Activated T-helper 2 cell treated with anti-CD3 and anti-CD28 coated beads, Interferon-gamma antibody, Interleukin-2, Interleukin-4, amounts not matched to agents 10 μg/mL and 5 μg/mL and 100 μg/mL, durations not matched to agents 14 hours and 24 hours and 36 hours (primary cell): ENCODE measurements around the gene USP9Y. TPM values are rescaled to one million over a fixed set of nuclear protein-coding genes. Genes with fewer than 3 reads are reported as not detected.

Source experiments
- DNase-seq: peaks from one replicate; pipeline ENCODE4 v3.0.0; 2021; ENCODE audit warnings: low spot score
- H3K27ac Mint-ChIP-seq: one replicate; pipeline ENCODE4 v1.8.0; 2021; ENCODE audit warnings: mixed read lengths
- H3K27me3 Mint-ChIP-seq: one replicate; pipeline ENCODE4 v1.8.0; 2021; ENCODE audit warnings: low read depth, mixed read lengths
- H3K36me3 Mint-ChIP-seq: one replicate; pipeline ENCODE4 v1.8.0; 2021; ENCODE audit warnings: low read depth, mixed read lengths
- H3K4me1 Mint-ChIP-seq: one replicate; pipeline ENCODE4 v1.8.0; 2021; ENCODE audit warnings: low read depth, mixed read lengths
- H3K4me3 Mint-ChIP-seq: one replicate; pipeline ENCODE4 v1.8.0; 2021; ENCODE audit warnings: low read depth, mild to moderate bottlenecking, moderate library complexity, mixed read lengths
- H3K9me3 Mint-ChIP-seq: one replicate; pipeline ENCODE4 v1.8.0; 2021; ENCODE audit warnings: mixed read lengths
- intact Hi-C: fragments of 100-400 bp; cut with micrococcal nuclease; formaldehyde crosslinking; loops from one replicate; pipeline ENCODE4 v1.15.1; 2023
- total RNA-seq: library from RNA; stranded (reverse); gene quantifications from 2 replicates; pipeline ENCODE4 v1.2.3, GENCODE V29; 2022

The USP9Y gene
- total RNA-seq, 1 donor from 2014 or later: 13.6 TPM

DNA sequence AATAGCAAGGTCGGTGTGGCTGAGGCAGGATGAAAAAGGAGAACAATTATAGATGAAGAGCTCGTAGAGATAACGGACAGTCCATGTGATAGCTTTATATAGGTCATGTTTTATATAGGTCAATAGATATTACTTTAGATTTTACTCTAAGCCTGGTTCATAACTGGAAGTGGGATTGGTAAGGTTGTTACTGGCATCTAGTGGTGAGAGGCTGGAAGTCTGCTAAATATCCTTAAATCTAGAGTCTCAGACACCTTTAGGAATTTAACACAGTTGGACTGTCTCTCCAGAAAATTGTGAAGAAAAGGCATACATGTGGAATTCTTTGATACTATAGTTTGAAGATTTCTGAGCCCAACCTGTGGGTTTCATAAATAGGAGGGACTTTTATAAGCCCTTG is 108.0 kb downstream of the USP9Y start:
- no peak for DNase-seq
- peaks cover 14% of the 10 kb centered on the region for H3K36me3 Mint-ChIP-seq
- no peak overlapping the region for H3K27ac Mint-ChIP-seq
- intact Hi-C loops: no loop called here
- H3K4me3 Mint-ChIP-seq: no peak overlapping the region
- H3K27me3 Mint-ChIP-seq: no peaks in the 10 kb centered on the region
- H3K9me3 Mint-ChIP-seq: no peaks in the 10 kb centered on the region
- H3K4me1 Mint-ChIP-seq: no peaks in the 10 kb centered on the region

DNA sequence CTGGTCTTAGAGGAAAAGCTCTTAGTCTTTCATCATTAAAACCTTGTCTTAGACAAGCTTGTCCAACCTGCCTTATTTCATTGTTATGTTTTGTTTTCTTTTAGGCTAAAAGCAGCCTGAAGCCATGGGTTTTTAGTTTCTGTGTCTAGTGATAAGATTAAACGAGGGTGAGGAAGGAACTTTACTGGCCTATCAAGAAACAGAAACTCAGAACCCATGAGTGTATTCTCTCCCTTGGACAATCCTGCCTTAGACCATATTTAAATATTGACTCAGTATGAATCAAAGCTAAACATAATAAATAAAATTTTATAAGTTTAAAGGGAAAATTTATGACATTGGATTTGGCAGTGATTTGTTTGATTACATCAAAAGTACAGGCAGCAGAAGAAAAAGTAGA is 122.4 kb downstream of the USP9Y start:
- H3K9me3 Mint-ChIP-seq: no peaks in the 10 kb centered on the region
- DNase-seq: no peak
- H3K27me3 Mint-ChIP-seq: no peaks in the 10 kb centered on the region
- intact Hi-C loops: no loop called here
- H3K36me3 Mint-ChIP-seq: peaks cover 9% of the 10 kb centered on the region
- H3K4me3 Mint-ChIP-seq: no peak overlapping the region
- H3K4me1 Mint-ChIP-seq: peaks cover 1% of the 10 kb centered on the region
- H3K27ac Mint-ChIP-seq: no peak overlapping the region

DNA sequence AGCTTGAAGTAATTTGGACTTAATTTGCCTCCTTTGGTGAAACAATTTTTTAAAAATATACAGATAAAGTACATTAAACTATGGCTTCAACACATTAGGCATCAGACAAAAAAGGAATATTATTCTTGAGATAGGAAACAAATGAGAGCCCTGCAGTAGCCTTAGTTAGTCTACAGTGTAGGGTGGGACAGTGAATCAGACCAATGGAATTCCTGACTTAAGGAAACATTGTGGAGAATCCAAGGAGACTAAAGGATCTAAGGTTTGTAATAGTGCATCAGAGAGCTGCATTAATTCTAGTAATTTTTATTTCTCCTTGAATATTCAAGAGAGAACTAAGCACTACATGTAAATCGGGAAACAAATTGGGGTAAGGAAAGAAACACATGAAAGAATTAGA is 125.8 kb downstream of the USP9Y start:
- Mint-ChIP-seq H3K27me3 (no peaks in the 10 kb centered on the region), H3K9me3 (no peaks in the 10 kb centered on the region), H3K27ac (no peak overlapping the region), H3K4me1 (peaks cover 4% of the 10 kb centered on the region), H3K4me3 (no peak overlapping the region), H3K36me3 (peaks cover 9% of the 10 kb centered on the region)
- intact Hi-C loops: no loop called here
- no peak for DNase-seq

DNA sequence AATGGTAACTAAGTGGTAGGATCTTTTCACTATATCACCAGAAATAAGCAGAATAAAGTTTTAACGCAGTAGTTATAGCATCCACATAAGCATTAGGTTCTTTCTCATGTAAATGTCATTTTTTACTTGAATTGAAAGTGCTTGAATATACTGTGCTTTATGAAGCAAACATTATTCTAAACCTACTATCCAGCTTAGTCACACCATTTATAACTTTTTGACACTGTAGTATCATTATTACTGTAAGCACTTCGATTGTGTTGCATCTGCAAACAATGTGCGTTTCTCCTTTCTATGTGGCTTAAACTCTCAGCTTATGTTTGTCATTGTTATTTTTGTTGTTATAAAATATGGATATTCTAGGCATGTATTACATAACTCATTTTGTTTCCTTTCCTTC is 132.3 kb downstream of the USP9Y start:
- H3K4me3 Mint-ChIP-seq: no peak overlapping the region
- no peaks in the 10 kb centered on the region for H3K27me3 Mint-ChIP-seq
- no peak for DNase-seq
- H3K9me3 Mint-ChIP-seq: no peaks in the 10 kb centered on the region
- peaks cover 8% of the 10 kb centered on the region for H3K36me3 Mint-ChIP-seq
- H3K27ac Mint-ChIP-seq: no peak overlapping the region
- intact Hi-C loops: no loop called here
- H3K4me1 Mint-ChIP-seq: peaks cover 4% of the 10 kb centered on the region

DNA sequence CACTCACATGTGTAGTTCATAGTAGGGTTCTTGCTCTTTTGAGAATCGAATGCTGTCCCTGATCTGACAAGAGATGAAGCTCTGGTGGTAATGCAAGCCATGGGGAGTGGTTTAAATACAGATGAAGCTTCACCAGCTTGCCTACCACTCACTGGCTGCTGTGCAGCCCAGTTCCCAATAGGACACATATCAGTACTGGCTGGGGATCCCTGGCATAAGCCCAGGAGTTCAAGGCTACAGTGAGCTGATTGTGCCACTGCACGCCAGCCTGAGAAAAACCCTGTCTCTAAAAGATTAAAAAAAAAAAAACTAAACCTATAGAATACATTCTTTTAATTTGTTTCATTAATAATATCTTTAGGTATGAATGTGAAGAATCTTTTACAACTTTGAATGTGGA is 136.5 kb downstream of the USP9Y start:
- H3K36me3 Mint-ChIP-seq: peaks cover 7% of the 10 kb centered on the region
- no peaks in the 10 kb centered on the region for H3K9me3 Mint-ChIP-seq
- intact Hi-C loops: no loop called here
- no peak overlapping the region for H3K27ac Mint-ChIP-seq
- DNase-seq: no peak
- no peak overlapping the region for H3K4me3 Mint-ChIP-seq
- H3K4me1 Mint-ChIP-seq: no peaks in the 10 kb centered on the region
- H3K27me3 Mint-ChIP-seq: no peaks in the 10 kb centered on the region

DNA sequence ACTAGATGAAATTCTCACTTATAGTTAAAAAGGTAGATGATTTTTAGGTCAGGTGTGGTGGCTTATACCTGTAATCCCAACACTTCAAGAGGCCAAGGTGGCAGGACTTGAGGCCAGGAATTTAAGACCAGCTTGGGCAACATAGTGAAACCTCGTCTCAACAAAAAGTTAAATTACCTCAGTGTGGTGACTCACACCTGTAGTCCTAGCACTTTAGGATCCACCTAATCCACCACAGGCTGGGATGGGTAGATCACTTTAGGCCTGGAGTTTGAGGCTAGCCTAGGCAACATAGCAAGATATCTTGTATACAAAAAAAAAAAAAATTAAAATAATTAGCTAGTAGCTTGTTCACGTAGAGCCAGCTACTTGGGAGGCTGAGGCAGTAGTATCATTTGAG is 140.3 kb downstream of the USP9Y start:
- intact Hi-C loops: loop anchor here (10.0 kb wide), 1 partner anchor 63 kb away; the partner anchor contains the start of gene DDX3Y
- Mint-ChIP-seq H3K4me3 (no peak overlapping the region), H3K27me3 (no peaks in the 10 kb centered on the region), H3K27ac (no peak overlapping the region), H3K4me1 (no peaks in the 10 kb centered on the region), H3K36me3 (peaks cover 5% of the 10 kb centered on the region), H3K9me3 (no peaks in the 10 kb centered on the region)
- DNase-seq: no peak

DNA sequence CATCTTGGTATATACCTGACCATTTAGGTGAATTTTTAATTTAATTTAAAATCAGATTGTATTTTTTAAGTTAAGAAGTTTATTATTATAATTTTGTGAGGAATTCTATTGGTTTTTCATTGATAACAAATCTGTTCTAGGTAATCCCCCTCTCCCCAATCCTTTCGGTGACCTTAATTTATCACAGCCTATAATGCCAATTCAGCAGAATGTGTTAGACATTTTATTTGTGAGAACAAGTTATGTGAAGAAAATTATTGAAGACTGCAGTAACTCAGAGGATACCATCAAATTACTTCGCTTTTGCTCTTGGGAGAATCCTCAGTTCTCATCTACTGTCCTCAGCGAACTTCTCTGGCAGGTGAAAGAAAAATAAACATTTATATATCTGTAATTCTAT is 145.8 kb downstream of the USP9Y start:
- no peak for DNase-seq
- Mint-ChIP-seq H3K4me1 (peaks cover 10% of the 10 kb centered on the region), H3K9me3 (peaks cover 4% of the 10 kb centered on the region), H3K27me3 (no peaks in the 10 kb centered on the region), H3K36me3 (peaks cover 27% of the 10 kb centered on the region), H3K4me3 (no peak overlapping the region), H3K27ac (no peak overlapping the region)
- intact Hi-C loops: loop anchor here (10.0 kb wide), 1 partner anchor 58 kb away; the partner anchor contains the start of gene DDX3Y

DNA sequence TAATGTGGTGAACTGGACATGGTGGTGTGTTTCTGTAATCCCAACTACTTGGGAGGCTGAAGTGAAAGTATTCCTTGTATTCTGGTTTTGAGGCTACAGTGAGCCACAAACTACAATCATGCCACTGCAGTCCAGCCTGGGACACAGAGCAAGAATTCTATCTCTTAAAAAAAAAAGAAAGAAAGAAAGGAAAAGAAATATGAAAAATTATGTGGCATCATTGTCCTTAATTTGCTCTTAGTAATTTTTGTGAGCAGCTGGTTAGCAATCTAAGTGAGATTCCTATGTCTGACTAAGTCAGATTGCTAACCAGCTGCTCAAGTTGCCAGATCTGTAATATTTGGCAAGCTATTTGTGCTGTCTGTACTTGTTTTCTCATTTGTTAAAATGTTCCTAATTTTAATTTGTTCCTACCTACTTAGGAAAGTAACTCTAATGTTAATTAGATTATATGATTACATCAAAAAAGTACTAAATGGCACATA is 154.8 kb downstream of the USP9Y start:
- H3K36me3 Mint-ChIP-seq: peaks cover 27% of the 10 kb centered on the region
- H3K27ac Mint-ChIP-seq: no peak overlapping the region
- H3K4me1 Mint-ChIP-seq: no peaks in the 10 kb centered on the region
- H3K27me3 Mint-ChIP-seq: no peaks in the 10 kb centered on the region
- intact Hi-C loops: no loop called here
- no peak for DNase-seq
- H3K4me3 Mint-ChIP-seq: no peak overlapping the region
- H3K9me3 Mint-ChIP-seq: no peaks in the 10 kb centered on the region

DNA sequence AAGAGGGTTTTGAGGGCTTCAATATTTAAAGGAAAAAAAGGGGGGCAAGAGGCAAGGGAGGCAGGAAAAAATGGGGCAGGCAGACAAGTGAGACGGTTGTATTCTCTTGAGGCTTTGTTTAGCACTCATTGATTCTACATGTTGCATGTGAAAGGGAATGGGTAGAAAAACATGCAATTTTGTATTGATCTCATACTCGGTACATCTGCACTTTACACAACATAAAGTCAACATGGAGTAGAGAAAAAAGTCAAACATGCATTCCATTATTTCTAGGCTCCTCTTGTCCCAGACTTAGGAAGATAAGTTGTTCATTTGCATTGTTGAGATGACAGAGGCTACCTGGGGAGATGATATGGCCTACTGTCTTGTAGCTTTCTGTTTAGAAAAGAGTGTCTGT is 166.9 kb downstream of the USP9Y start:
- Mint-ChIP-seq H3K4me1 (no peaks in the 10 kb centered on the region), H3K9me3 (no peaks in the 10 kb centered on the region), H3K4me3 (no peak overlapping the region), H3K27ac (no peak overlapping the region), H3K27me3 (no peaks in the 10 kb centered on the region), H3K36me3 (peaks cover under 1% of the 10 kb centered on the region)
- intact Hi-C loops: no loop called here
- no peak for DNase-seq

DNA sequence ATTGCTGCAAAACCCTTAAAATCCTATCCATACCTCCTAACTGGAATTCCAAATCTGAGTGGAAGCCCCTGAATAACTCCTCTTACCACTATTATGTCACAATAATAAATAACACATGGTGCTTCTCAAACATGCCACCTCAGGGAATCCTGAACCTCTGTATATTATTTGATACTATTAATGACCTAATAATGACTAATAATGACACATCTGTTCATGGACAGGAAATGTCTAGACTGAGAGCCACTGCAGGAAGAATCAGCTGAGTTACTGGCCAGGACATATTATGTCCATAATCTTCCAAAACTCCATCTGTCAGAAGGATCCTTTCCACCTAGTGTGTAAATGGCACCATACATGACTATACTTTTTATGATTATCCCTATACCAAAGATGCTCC is 195.9 kb downstream of the USP9Y start:
- Mint-ChIP-seq H3K27me3 (no peaks in the 10 kb centered on the region), H3K27ac (no peak overlapping the region), H3K36me3 (no peaks in the 10 kb centered on the region), H3K9me3 (no peaks in the 10 kb centered on the region), H3K4me1 (no peaks in the 10 kb centered on the region), H3K4me3 (no peak overlapping the region)
- intact Hi-C loops: no loop called here
- no peak for DNase-seq

DNA sequence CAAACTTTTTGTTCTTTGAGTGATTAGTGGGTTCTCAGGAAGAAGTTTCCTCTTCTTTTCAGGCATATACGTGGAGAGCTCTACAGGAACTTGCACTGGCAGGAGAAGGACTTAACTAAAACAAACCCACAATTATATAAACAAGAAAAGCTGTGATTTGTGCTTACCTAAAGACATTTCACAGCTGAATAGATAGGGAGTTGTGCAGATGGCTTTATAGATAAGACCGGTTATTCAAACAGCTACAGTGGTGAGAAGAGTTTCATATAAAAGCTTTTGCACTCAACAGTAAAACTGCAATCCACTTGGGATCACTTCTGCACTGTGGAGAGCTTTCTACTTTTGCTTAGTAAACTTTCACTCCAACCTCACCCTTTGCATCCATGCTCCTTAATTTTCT is 197.6 kb downstream of the USP9Y start:
- no peak overlapping the region for H3K27ac Mint-ChIP-seq
- no peaks in the 10 kb centered on the region for H3K36me3 Mint-ChIP-seq
- no peak overlapping the region for H3K4me3 Mint-ChIP-seq
- H3K27me3 Mint-ChIP-seq: no peaks in the 10 kb centered on the region
- DNase-seq: no peak
- no peaks in the 10 kb centered on the region for H3K9me3 Mint-ChIP-seq
- intact Hi-C loops: no loop called here
- no peaks in the 10 kb centered on the region for H3K4me1 Mint-ChIP-seq

DNA sequence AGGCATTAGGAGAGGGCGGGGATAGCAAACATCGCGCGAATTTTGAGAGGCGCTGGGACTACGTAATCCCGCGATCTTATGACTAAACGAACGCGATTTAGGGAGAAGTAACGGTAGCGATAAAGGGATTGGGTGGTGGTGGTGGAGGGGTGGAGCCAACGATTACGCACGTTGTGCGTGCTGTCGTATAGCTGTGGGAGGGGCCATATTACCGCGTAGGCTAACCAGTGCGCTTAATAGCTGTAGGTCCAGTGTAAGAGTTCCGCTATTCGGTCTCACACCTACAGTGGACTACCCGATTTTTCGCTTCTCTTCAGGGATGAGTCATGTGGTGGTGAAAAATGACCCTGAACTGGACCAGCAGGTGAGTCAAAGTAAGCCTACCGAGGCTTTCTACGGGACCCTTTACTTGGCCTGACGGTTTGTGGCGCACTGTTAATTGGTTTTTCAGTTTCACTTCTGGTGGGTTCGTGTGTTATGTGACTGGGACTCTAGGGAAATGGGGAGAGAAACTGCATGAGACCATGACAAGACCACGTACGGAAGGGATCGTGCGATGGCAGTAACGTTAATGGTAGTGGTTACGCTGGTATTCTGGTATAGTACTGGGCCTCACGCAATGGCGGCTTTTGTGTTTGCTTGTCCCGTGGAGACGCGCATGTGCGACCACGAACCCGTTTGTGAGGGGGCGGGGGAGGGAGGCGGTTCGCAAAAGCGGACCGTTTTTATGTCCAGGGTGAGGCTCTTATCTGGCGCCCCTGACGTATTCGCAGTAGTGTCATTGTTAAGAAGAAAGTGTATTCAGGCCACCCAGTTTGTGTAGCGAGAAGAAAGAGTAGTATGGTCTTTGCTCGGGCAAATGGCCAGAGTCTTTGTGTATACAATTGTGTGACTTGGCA is 203.8 kb downstream of the USP9Y start, which contains the start of gene DDX3Y:
DDX3Y (plus strand) TSS at position 251 of the 899 bp plus-strand sequence; CDS start at position 320, 69 bp downstream.
- no peaks in the 10 kb centered on the region for H3K9me3 Mint-ChIP-seq
- H3K36me3 Mint-ChIP-seq: peaks cover 35% of the 10 kb centered on the region
- DNase-seq: peak; percentile 84
- peak within 1 kb of the TSS; percentile 99 for H3K4me3 Mint-ChIP-seq
- H3K27ac Mint-ChIP-seq: peak within 1 kb of the TSS; percentile 99
- H3K4me1 Mint-ChIP-seq: peaks cover 14% of the 10 kb centered on the region
- H3K27me3 Mint-ChIP-seq: no peaks in the 10 kb centered on the region
- intact Hi-C loops: loop anchor here (1.0 to 10.0 kb wide), 7 partner anchors 60 to 800 kb away; partner anchors contain the start of gene TMSB4Y

DNA sequence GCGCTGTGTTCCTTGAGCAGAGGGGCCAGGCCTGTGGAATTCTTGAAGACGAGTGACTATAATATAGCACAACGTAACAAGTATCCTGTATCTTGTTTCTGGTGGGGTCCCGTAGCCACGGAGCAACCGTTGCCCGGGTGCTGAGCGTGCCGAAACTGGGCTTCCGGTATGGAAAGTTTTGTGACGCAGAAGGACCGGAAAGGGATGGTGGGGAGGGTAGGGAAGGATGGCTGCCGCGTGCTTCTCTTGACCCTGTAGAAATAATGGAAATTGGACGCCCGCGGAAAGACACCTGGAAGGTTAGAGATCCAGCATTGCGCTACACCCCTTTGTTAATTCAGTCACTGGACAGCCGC is 204.5 kb downstream of the USP9Y start:
- Mint-ChIP-seq H3K4me1 (peaks cover 20% of the 10 kb centered on the region), H3K4me3 (peak overlapping the region; percentile 99), H3K27ac (peak overlapping the region; percentile 99), H3K9me3 (no peaks in the 10 kb centered on the region), H3K27me3 (no peaks in the 10 kb centered on the region), H3K36me3 (peaks cover 42% of the 10 kb centered on the region)
- peak; percentile 69 for DNase-seq
- intact Hi-C loops: loop anchor here (1.0 to 10.0 kb wide), 7 partner anchors 61 to 799 kb away; partner anchors contain the start of gene TMSB4Y
